ENCODE data around the gene NR3C2. TPM values are rescaled to one million over a fixed set of nuclear protein-coding genes. Genes with fewer than 3 reads are reported as not detected.
A peak's percentile ranks its signal among the peaks of the same experiment; 100 is the strongest.

Gene NR3C2
- total RNA-seq, 1 donor from 2014 or later = 25.9 TPM

GRCh38 chr4:148052448-148052847 lies 389.8 kb downstream of the NR3C2 start:
- no peaks in the 10 kb centered on the region for H3K36me3 ChIP-seq
- H3K4me3 ChIP-seq = no peak overlapping the region
- H3K27ac ChIP-seq = no peak overlapping the region
- TF ChIP-seq, protein P1, sequence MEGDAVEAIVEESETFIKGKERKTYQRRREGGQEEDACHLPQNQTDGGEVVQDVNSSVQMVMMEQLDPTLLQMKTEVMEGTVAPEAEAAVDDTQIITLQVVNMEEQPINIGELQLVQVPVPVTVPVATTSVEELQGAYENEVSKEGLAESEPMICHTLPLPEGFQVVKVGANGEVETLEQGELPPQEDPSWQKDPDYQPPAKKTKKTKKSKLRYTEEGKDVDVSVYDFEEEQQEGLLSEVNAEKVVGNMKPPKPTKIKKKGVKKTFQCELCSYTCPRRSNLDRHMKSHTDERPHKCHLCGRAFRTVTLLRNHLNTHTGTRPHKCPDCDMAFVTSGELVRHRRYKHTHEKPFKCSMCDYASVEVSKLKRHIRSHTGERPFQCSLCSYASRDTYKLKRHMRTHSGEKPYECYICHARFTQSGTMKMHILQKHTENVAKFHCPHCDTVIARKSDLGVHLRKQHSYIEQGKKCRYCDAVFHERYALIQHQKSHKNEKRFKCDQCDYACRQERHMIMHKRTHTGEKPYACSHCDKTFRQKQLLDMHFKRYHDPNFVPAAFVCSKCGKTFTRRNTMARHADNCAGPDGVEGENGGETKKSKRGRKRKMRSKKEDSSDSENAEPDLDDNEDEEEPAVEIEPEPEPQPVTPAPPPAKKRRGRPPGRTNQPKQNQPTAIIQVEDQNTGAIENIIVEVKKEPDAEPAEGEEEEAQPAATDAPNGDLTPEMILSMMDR (IDR thresholded peaks at IDR 0.05) = no peak
- ATAC-seq = peak; percentile 38
- intact Hi-C loops (cut with DNase I) = no loop called here
- H3K9me3 ChIP-seq = no peaks in the 10 kb centered on the region
- DNase-seq = no peak
- H3K4me1 ChIP-seq = peaks cover 7% of the 10 kb centered on the region
- no peaks in the 10 kb centered on the region for H3K27me3 ChIP-seq

DNA sequence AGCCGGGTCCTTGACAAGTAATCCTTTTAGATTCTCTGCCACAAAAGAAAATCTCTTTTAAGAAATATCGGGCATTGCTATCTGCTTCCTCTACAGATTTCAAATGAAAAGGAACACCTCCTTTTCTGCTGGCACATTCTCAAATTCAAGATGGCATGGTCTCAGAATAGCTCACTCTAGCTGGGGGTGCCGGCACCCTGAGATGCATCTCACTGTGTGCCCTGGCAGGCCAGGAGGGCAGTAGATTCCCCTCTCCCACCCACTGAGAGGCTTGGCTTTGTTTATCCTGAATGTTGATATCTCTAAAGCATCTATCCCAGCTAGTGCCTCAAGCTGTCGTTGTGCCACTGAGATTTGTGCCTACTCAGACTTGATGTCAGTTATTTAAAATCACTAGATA lies 390.8 kb downstream of the NR3C2 start:
- ATAC-seq (no peak), DNase-seq (no peak)
- no peaks in the 10 kb centered on the region for H3K9me3 ChIP-seq
- H3K27ac ChIP-seq = no peak overlapping the region
- H3K27me3 ChIP-seq = no peaks in the 10 kb centered on the region
- H3K4me3 ChIP-seq = no peak overlapping the region
- no peaks in the 10 kb centered on the region for H3K4me1 ChIP-seq
- H3K36me3 ChIP-seq = no peaks in the 10 kb centered on the region
- intact Hi-C loops (cut with DNase I) = no loop called here
- TF ChIP-seq, protein P1 (IDR thresholded peaks at IDR 0.05) = no peak

GRCh38 chr4:148048598-148048997 lies 393.6 kb downstream of the NR3C2 start:
- TF ChIP-seq, protein P1 (IDR thresholded peaks at IDR 0.05) = no peak
- no peak for DNase-seq
- H3K4me3 ChIP-seq = no peak overlapping the region
- no peaks in the 10 kb centered on the region for H3K27me3 ChIP-seq
- H3K27ac ChIP-seq = no peak overlapping the region
- intact Hi-C loops (cut with DNase I) = no loop called here
- no peaks in the 10 kb centered on the region for H3K36me3 ChIP-seq
- H3K4me1 ChIP-seq = no peaks in the 10 kb centered on the region
- no peaks in the 10 kb centered on the region for H3K9me3 ChIP-seq
- no peak for ATAC-seq

DNA sequence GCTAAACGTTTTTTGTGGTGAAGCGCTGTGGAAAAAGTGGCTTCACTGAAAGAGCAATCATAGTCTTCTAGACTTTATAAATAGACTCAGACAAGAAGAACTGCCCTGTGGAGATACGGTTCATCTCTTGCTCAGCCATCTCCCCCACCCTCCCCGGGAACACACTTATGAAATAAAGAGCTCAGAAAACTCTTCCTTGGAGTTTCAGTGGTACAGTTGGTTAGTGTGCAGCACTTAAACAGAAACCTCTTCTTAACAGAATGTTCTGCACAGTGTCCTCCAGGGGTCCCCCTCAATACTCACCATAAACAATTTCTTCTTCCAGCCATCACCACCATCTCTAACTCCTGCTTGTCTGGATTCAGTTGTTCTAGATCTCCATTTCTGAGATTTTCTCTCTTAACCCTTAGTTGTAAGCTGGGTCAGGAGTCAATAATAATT lies 397.3 kb downstream of the NR3C2 start:
- no peaks in the 10 kb centered on the region for H3K36me3 ChIP-seq
- H3K4me3 ChIP-seq = no peak overlapping the region
- no peaks in the 10 kb centered on the region for H3K27me3 ChIP-seq
- intact Hi-C loops (cut with DNase I) = no loop called here
- DNase-seq = no peak
- H3K4me1 ChIP-seq = no peaks in the 10 kb centered on the region
- no peaks in the 10 kb centered on the region for H3K9me3 ChIP-seq
- peak; percentile 34 for ATAC-seq
- TF ChIP-seq, protein P1 (IDR thresholded peaks at IDR 0.05) = peak; percentile 13
- no peak overlapping the region for H3K27ac ChIP-seq

GRCh38 chr4:148044089-148044911 lies 397.9 kb downstream of the NR3C2 start:
- no peaks in the 10 kb centered on the region for H3K36me3 ChIP-seq
- peak; percentile 33 for ATAC-seq
- no peak overlapping the region for H3K4me3 ChIP-seq
- no peaks in the 10 kb centered on the region for H3K4me1 ChIP-seq
- TF ChIP-seq, protein P1 (IDR thresholded peaks at IDR 0.05) = no peak
- intact Hi-C loops (cut with DNase I) = no loop called here
- no peaks in the 10 kb centered on the region for H3K27me3 ChIP-seq
- H3K9me3 ChIP-seq = no peaks in the 10 kb centered on the region
- DNase-seq = no peak
- no peak overlapping the region for H3K27ac ChIP-seq
